Mesothelial cell of epicardium (in vitro differentiated cells): ENCODE results near the gene OR6K6. TPM values are rescaled to one million over a fixed set of nuclear protein-coding genes. Genes with fewer than 3 reads are reported as not detected.
A peak's percentile ranks its signal among the peaks of the same experiment; 100 is the strongest.

Experiments used
- DNase-seq, 2 experiments: peaks; one replicate each; pipeline ENCODE4 v3.0.0; 2021; ENCODE audit warnings: low spot score in 2 of 2; ENCODE audit not compliant: unreplicated experiment in 2 of 2
- H3K27ac Mint-ChIP-seq: 2 replicates; pipeline ENCODE4 v1.8.0; 2021; ENCODE audit warnings: mixed read lengths
- H3K27me3 Mint-ChIP-seq: 2 replicates; pipeline ENCODE4 v1.8.0; 2021; ENCODE audit warnings: low read depth, mixed read lengths
- H3K36me3 Mint-ChIP-seq: 2 replicates; pipeline ENCODE4 v1.8.0; 2021; ENCODE audit warnings: mixed read lengths
- H3K4me1 Mint-ChIP-seq: 2 replicates; pipeline ENCODE4 v1.8.0; 2021; ENCODE audit warnings: mixed read lengths
- H3K4me3 Mint-ChIP-seq: 2 replicates; pipeline ENCODE4 v1.8.0; 2021; ENCODE audit warnings: mild to moderate bottlenecking, moderate library complexity, mixed read lengths
- H3K9me3 Mint-ChIP-seq: 2 replicates; pipeline ENCODE4 v1.8.0; 2021; ENCODE audit warnings: mixed read lengths
- CTCF ChIP-seq: fragments of 200-600 bp; sonication (generic); IDR thresholded peaks from one replicate; pipeline ENCODE4 v1.5.0; 2021; ENCODE audit warnings: antibody characterized with exemption; ENCODE audit not compliant: unreplicated experiment
- total RNA-seq: library from RNA; stranded (reverse); gene quantifications from 3 replicates; pipeline ENCODE4 v1.2.1, GENCODE V29; 2021

OR6K6 gene
- total RNA-seq, 1 donor from 2014 or later, result not detected

- no peak for DNase-seq
- peaks cover 9% of the 10 kb centered on the region for H3K27me3 Mint-ChIP-seq
- no peaks in the 10 kb centered on the region for H3K36me3 Mint-ChIP-seq
- H3K27ac Mint-ChIP-seq, result no peak within 1 kb of the TSS
- H3K4me3 Mint-ChIP-seq, result no peak within 1 kb of the TSS
- TF ChIP-seq CTCF, result no peak
- no peaks in the 10 kb centered on the region for H3K9me3 Mint-ChIP-seq
- H3K4me1 Mint-ChIP-seq, result no peaks in the 10 kb centered on the region
Observed at GRCh38 chr1:158781104-158781503, 26.6 kb downstream of the OR6K6 start, which contains the start of gene OR6N2. Gene OR6N2, minus strand, starts transcription at chr1:158781204. Its CDS starts 3,569 bp downstream, at chr1:158777635.

GRCh38 chr1:158793604-158794003, 39.1 kb downstream of the OR6K6 start:
- no peak for DNase-seq
- Mint-ChIP-seq H3K4me1 (no peaks in the 10 kb centered on the region), H3K27me3 (peaks cover 7% of the 10 kb centered on the region)

GRCh38 chr1:158794247-158794646, 39.7 kb downstream of the OR6K6 start:
- Mint-ChIP-seq H3K9me3 (peaks cover 6% of the 10 kb centered on the region), H3K27me3 (peaks cover 7% of the 10 kb centered on the region), H3K36me3 (no peaks in the 10 kb centered on the region), H3K4me1 (no peaks in the 10 kb centered on the region), H3K27ac (no peak overlapping the region), H3K4me3 (no peak overlapping the region)
- DNase-seq, result no peak
- TF ChIP-seq CTCF, result no peak

More at GRCh38 chr1:158793604-158794003, 39.1 kb downstream of the OR6K6 start:
- no peak for TF ChIP-seq CTCF
- Mint-ChIP-seq H3K27ac (no peak overlapping the region), H3K4me3 (no peak overlapping the region), H3K36me3 (no peaks in the 10 kb centered on the region), H3K9me3 (peaks cover 10% of the 10 kb centered on the region)

GRCh38 chr1:158798531-158798930, 44.0 kb downstream of the OR6K6 start:
- H3K4me1 Mint-ChIP-seq, result no peaks in the 10 kb centered on the region
- no peak overlapping the region for H3K27ac Mint-ChIP-seq
- DNase-seq, result no peak
- peaks cover 16% of the 10 kb centered on the region for H3K27me3 Mint-ChIP-seq
- TF ChIP-seq CTCF, result peak; percentile 27
- H3K4me3 Mint-ChIP-seq, result no peak overlapping the region
- H3K36me3 Mint-ChIP-seq, result no peaks in the 10 kb centered on the region
- no peaks in the 10 kb centered on the region for H3K9me3 Mint-ChIP-seq

GRCh38 chr1:158799689-158800088, 45.2 kb downstream of the OR6K6 start:
- no peaks in the 10 kb centered on the region for H3K36me3 Mint-ChIP-seq
- no peak for DNase-seq
- TF ChIP-seq CTCF, result no peak
- H3K4me3 Mint-ChIP-seq, result no peak overlapping the region
- H3K27me3 Mint-ChIP-seq, result peaks cover 20% of the 10 kb centered on the region
- H3K4me1 Mint-ChIP-seq, result no peaks in the 10 kb centered on the region
- H3K27ac Mint-ChIP-seq, result no peak overlapping the region
- no peaks in the 10 kb centered on the region for H3K9me3 Mint-ChIP-seq

- Mint-ChIP-seq H3K9me3 (no peaks in the 10 kb centered on the region), H3K4me3 (no peak overlapping the region), H3K4me1 (no peaks in the 10 kb centered on the region), H3K36me3 (no peaks in the 10 kb centered on the region), H3K27ac (no peak overlapping the region), H3K27me3 (peaks cover 18% of the 10 kb centered on the region)
- DNase-seq, result no peak
- TF ChIP-seq CTCF, result no peak
Observed at GRCh38 chr1:158800526-158800925, 46.0 kb downstream of the OR6K6 start.
